Dendritic cell treated with granulocyte-macrophage colony-stimulating factor and Interleukin-4, amounts not matched to agents 40 ng/mL and 50 ng/mL, for 4 days (primary cell): ENCODE measurements around the gene HUNK.

ENCODE experiments used
- H3K27ac Mint-ChIP-seq: one replicate; pipeline ENCODE4 v1.8.0; 2022; ENCODE audit warnings: mild to moderate bottlenecking, mixed read lengths
- H3K27me3 Mint-ChIP-seq: one replicate; pipeline ENCODE4 v1.8.0; 2022; ENCODE audit warnings: mild to moderate bottlenecking, mixed read lengths
- H3K36me3 Mint-ChIP-seq: one replicate; pipeline ENCODE4 v1.8.0; 2022; ENCODE audit warnings: low read depth, mixed read lengths
- H3K4me1 Mint-ChIP-seq: one replicate; pipeline ENCODE4 v1.8.0; 2022; ENCODE audit warnings: low read depth, mixed read lengths
- H3K4me3 Mint-ChIP-seq: one replicate; pipeline ENCODE4 v1.8.0; 2022; ENCODE audit warnings: mild to moderate bottlenecking, moderate library complexity, mixed read lengths
- H3K9me3 Mint-ChIP-seq: one replicate; pipeline ENCODE4 v1.8.0; 2022; ENCODE audit warnings: mixed read lengths
- intact Hi-C: fragments of 100-400 bp; cut with micrococcal nuclease; formaldehyde crosslinking; loops from one replicate; pipeline ENCODE4 v1.15.0; 2022

The HUNK gene

GRCh38 chr21:32046191-32046590, 173.4 kb downstream of the HUNK start:
- H3K36me3 Mint-ChIP-seq: no peaks in the 10 kb centered on the region
- H3K9me3 Mint-ChIP-seq: peaks cover 20% of the 10 kb centered on the region
- H3K4me3 Mint-ChIP-seq: no peak overlapping the region
- no peaks in the 10 kb centered on the region for H3K4me1 Mint-ChIP-seq
- intact Hi-C loops: no loop called here
- no peak overlapping the region for H3K27ac Mint-ChIP-seq
- no peaks in the 10 kb centered on the region for H3K27me3 Mint-ChIP-seq

GRCh38 chr21:32048353-32048752, 175.5 kb downstream of the HUNK start:
- H3K4me3 Mint-ChIP-seq: no peak overlapping the region
- intact Hi-C loops: no loop called here
- no peaks in the 10 kb centered on the region for H3K36me3 Mint-ChIP-seq
- H3K27me3 Mint-ChIP-seq: no peaks in the 10 kb centered on the region
- no peak overlapping the region for H3K27ac Mint-ChIP-seq
- H3K9me3 Mint-ChIP-seq: peaks cover 26% of the 10 kb centered on the region
- no peaks in the 10 kb centered on the region for H3K4me1 Mint-ChIP-seq
